Activated CD4-positive, alpha-beta T cell treated with anti-CD3 and anti-CD28 coated beads for 1 hour (primary cell): Measurements from ENCODE around the gene ZRANB2.

ENCODE experiments used
- DNase-seq: peaks from one replicate; pipeline ENCODE4 v3.0.0-alpha.2; 2020

The ZRANB2 gene

GRCh38 chr1:71026093-71026492 lies 54.7 kb downstream of the ZRANB2 start:
- no peak for DNase-seq

DNA sequence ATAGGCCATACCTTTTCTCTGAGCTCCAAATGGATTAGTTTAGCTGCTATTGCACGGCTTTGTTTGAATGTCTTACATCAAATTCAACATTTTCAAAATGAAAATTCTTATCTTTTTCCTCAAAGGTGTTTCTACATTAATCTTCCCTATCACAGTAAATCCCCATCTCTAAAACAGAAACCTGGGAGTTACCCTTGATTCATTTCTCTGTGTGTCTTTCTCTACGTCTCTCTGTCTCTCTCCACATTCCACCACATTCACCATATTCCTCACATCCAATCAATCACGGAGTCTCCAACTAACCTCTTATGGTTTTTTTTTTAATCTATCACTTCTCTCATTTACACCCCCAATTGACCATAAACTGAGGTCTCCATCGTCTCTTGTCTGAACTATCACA lies 57.3 kb downstream of the ZRANB2 start:
- DNase-seq: no peak

DNA sequence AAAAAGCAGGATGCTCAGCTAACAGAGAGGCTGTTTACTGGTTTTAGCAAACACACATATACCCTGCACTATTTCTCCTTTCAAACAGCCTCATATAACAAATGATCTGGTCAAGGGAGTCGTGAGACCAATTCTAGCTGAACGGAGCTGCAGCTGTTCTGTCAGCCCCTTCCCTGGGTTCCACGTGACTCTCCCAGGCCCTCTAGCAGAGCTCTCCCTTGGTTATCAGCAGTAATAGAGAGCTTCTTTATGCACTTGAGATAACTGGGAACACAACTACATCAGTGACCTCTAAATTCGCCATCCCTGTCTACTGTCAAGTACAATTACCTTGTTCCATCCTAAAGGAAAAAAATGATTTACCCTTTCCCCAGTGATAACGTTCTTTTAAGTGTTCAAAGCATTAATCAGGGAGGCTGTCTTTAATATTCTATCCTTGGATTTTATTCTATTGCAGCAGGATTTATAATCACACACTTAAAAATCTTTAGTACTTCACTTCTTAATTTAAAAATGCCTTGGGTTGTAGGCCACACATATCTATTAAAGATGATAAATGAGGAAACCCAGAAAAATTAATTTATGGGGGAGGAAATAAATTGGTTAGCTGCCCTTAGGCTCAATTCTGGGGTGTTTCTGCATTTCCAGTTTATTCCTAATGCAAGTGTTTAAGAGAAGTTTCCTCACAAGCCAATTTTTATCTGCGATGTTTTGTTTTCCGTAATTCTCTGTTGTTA lies 61.4 kb downstream of the ZRANB2 start:
- no peak for DNase-seq

DNA sequence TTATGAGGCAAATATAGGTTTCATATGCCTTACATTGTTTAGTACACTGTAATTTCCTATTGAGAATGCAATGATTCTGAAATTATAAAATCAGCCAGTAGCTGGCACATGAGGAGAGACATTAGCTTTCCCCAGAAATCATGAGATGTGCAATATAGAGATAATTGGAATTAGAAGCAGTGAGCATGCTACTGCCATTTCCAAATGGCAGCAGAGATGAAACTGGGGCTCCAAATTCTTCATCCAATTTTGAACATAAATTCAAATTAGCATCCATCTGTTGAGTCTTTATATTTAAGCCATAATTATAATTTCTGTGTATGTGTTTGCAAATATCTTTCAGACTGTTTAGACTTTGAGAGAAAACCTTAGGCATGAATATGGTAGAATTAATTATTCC lies 62.0 kb downstream of the ZRANB2 start:
- no peak for DNase-seq

GRCh38 chr1:71015745-71016144 lies 65.1 kb downstream of the ZRANB2 start:
- DNase-seq: no peak

DNA sequence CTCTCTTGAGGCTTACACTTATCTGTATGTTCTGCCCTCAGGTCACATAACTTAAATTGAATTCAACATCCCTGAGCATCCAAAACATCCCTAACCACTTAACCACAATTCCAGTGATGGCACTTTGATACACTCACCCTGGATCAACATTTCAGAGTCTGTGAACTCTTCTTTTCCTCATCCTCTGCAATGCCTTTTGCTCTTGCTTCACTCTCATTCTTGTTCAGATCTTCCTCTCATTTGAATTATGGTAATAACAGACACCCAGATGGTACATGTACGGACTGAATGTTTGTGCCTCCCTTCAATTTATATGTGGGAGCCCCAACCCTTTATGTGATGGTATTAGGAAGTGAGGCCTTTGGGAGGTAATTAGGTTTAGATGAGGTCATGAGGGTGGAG lies 66.7 kb downstream of the ZRANB2 start:
- DNase-seq: no peak
